GM18858 (cell line): Measurements from ENCODE around the gene TMEM244.
"Not testable (repeated sequence)": the region's sequence is repeated elsewhere in the genome, so short reads cannot be mapped to it uniquely, and the experiment has no call there.

ENCODE experiments used
- ATAC-seq: cut with Tn5 transposase; IDR thresholded peaks from one replicate; pipeline ENCODE4 v1.9.1; 2021; ENCODE audit not compliant: unreplicated experiment

Gene TMEM244

GRCh38 chr6:129817332-129817731, 43.8 kb downstream of the TMEM244 start:
- ATAC-seq: no peak

GRCh38 chr6:129812145-129812777, 48.9 kb downstream of the TMEM244 start:
- no peak for ATAC-seq

GRCh38 chr6:129807141-129807540, 54.0 kb downstream of the TMEM244 start:
- ATAC-seq: not testable (repeated sequence)

GRCh38 chr6:129802920-129803319, 58.2 kb downstream of the TMEM244 start:
- not testable (repeated sequence) for ATAC-seq

- no peak for ATAC-seq
Measured at GRCh38 chr6:129801909-129802308, 59.2 kb downstream of the TMEM244 start.

- ATAC-seq: no peak
Measured at GRCh38 chr6:129795261-129795660, 65.9 kb downstream of the TMEM244 start.

- ATAC-seq: no peak
Measured at GRCh38 chr6:129793447-129793846, 67.7 kb downstream of the TMEM244 start.

GRCh38 chr6:129792049-129792448, 69.1 kb downstream of the TMEM244 start:
- ATAC-seq: no peak

GRCh38 chr6:129790785-129791184, 70.3 kb downstream of the TMEM244 start:
- ATAC-seq: no peak

- no peak for ATAC-seq
Measured at GRCh38 chr6:129789974-129790373, 71.1 kb downstream of the TMEM244 start.

GRCh38 chr6:129787816-129788215, 73.3 kb downstream of the TMEM244 start:
- no peak for ATAC-seq

- no peak for ATAC-seq
Measured at GRCh38 chr6:129786548-129786947, 74.6 kb downstream of the TMEM244 start.

GRCh38 chr6:129785756-129786135, 75.4 kb downstream of the TMEM244 start:
- no peak for ATAC-seq

- no peak for ATAC-seq
Measured at GRCh38 chr6:129785047-129785755, 75.9 kb downstream of the TMEM244 start.
